Suprapubic skin (tissue), 4 donors: ENCODE results near the gene ZNF276.

Experiments used
- EP300 ChIP-seq: sonication (generic); formaldehyde crosslinking; IDR thresholded peaks from one replicate; pipeline ENCODE4 v1.6.1; 2017; ENCODE audit warnings: antibody characterized with exemption
- POLR2A ChIP-seq, 2 donors: fragments of 450-650 bp; IDR thresholded peaks; one replicate each; pipeline ENCODE4 v1.6.1; 2017; ENCODE audit warnings: antibody characterized with exemption in 2 of 2, mild to moderate bottlenecking in 2 of 2, moderate library complexity in 2 of 2
- POLR2AphosphoS5 ChIP-seq, 3 donors: sonication (generic); formaldehyde crosslinking; IDR thresholded peaks; one replicate each; pipeline ENCODE4 v1.6.1; 2017; ENCODE audit warnings: antibody characterized with exemption in 3 of 3
- TF ChIP-seq, protein P1 (sequence below), 2 donors: fragments of 200-600 bp in 1 of 2; fragments of 450-650 bp in 1 of 2; sonication (generic) in 1 of 2; IDR thresholded peaks; one replicate each; pipeline ENCODE4 v1.5.1; 2016 to 2019; ENCODE audit warnings: antibody characterized with exemption in 2 of 2, mild to moderate bottlenecking in 1 of 2, moderate library complexity in 1 of 2

- TF ChIP-seq, protein P1, sequence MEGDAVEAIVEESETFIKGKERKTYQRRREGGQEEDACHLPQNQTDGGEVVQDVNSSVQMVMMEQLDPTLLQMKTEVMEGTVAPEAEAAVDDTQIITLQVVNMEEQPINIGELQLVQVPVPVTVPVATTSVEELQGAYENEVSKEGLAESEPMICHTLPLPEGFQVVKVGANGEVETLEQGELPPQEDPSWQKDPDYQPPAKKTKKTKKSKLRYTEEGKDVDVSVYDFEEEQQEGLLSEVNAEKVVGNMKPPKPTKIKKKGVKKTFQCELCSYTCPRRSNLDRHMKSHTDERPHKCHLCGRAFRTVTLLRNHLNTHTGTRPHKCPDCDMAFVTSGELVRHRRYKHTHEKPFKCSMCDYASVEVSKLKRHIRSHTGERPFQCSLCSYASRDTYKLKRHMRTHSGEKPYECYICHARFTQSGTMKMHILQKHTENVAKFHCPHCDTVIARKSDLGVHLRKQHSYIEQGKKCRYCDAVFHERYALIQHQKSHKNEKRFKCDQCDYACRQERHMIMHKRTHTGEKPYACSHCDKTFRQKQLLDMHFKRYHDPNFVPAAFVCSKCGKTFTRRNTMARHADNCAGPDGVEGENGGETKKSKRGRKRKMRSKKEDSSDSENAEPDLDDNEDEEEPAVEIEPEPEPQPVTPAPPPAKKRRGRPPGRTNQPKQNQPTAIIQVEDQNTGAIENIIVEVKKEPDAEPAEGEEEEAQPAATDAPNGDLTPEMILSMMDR (IDR thresholded peaks at IDR 0.05) = no peak
- TF ChIP-seq POLR2A (IDR thresholded peaks at IDR 0.05) (no peak), POLR2AphosphoS5 (IDR thresholded peaks at IDR 0.05) (no peak), EP300 (no peak)
Observed at GRCh38 chr16:89695875-89696669, 25.3 kb upstream of the ZNF276 start.
